Measurements from ENCODE around the gene ST7L. TPM values are rescaled to one million over a fixed set of nuclear protein-coding genes. Genes with fewer than 3 reads are reported as not detected.

Gene ST7L
- total RNA-seq, 1 experiment from 2014 or later: 17.5 TPM

DNA sequence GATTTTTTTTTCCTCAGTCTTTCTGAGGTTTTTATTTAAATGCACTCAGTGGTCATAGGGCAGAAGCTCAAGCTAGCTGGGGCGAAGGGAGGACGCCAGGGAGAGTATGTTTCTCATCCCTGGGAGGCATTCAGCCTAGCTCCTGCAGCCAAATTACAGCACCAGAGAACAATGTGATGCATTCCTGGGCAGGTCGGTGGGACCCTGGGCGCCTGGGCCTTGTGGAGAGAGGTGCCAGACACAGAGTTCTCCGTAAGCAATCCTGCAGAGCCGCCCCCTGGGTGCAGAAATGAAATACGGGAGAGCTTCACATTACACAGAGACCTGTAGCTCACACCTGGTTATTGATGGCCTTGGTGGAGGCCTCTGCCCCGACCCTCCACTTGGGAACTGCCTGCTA is 94.7 kb downstream of the ST7L start:
- ATAC-seq (no peak), DNase-seq (no peak)
- no peak overlapping the region for H3K4me2 ChIP-seq (ENCODE audit: low read length)
- no peak overlapping the region for H3K4me3 ChIP-seq (ENCODE audit: low read length)
- no TSS peak for BruUV-seq (replicated peaks)
- H3F3A ChIP-seq (ENCODE audit: low read length, unreplicated experiment): no peaks in the 10 kb centered on the region
- no peak overlapping the region for H3K9ac ChIP-seq (ENCODE audit: low read length)
- H3K36me3 ChIP-seq (ENCODE audit: low read depth, low read length): peaks cover 5% of the 10 kb centered on the region; the same call in 1 of the 2 replicates
- no peaks in the 10 kb centered on the region for H3K9me2 ChIP-seq (replicated peaks; ENCODE audit: low read length)
- intact Hi-C loops (cut with micrococcal nuclease): no loop called here
- TF ChIP-seq EZH2 (IDR thresholded peaks at IDR 0.05; ENCODE audit: low read length, unreplicated experiment) (no peak), EZH2phosphoT487 (IDR thresholded peaks at IDR 0.05; ENCODE audit: borderline replicate concordance, low read length) (no peak)
- TF ChIP-seq, protein P1, sequence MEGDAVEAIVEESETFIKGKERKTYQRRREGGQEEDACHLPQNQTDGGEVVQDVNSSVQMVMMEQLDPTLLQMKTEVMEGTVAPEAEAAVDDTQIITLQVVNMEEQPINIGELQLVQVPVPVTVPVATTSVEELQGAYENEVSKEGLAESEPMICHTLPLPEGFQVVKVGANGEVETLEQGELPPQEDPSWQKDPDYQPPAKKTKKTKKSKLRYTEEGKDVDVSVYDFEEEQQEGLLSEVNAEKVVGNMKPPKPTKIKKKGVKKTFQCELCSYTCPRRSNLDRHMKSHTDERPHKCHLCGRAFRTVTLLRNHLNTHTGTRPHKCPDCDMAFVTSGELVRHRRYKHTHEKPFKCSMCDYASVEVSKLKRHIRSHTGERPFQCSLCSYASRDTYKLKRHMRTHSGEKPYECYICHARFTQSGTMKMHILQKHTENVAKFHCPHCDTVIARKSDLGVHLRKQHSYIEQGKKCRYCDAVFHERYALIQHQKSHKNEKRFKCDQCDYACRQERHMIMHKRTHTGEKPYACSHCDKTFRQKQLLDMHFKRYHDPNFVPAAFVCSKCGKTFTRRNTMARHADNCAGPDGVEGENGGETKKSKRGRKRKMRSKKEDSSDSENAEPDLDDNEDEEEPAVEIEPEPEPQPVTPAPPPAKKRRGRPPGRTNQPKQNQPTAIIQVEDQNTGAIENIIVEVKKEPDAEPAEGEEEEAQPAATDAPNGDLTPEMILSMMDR (conservative IDR thresholded peaks at IDR 0.05; ENCODE audit: low read depth, low read length): no peak
- ChIA-PET CTCF (no interaction called here), POLR2A (ENCODE audit: unreplicated experiment) (no interaction called here)
- peaks cover 8% of the 10 kb centered on the region for H3K4me1 ChIP-seq (ENCODE audit: insufficient read depth, low read length)
- H3K27ac ChIP-seq (ENCODE audit: low read length): no peak overlapping the region
- H3K79me2 ChIP-seq (ENCODE audit: low read length): no peaks in the 10 kb centered on the region
- H3K9me3 ChIP-seq (ENCODE audit: low read length): no peaks in the 10 kb centered on the region
- no peaks in the 10 kb centered on the region for H4K20me1 ChIP-seq (ENCODE audit: low read length)
- no peaks in the 10 kb centered on the region for H3K27me3 ChIP-seq (ENCODE audit: low read length)
- no peak overlapping the region for H2AFZ ChIP-seq (ENCODE audit: low read length)

DNA sequence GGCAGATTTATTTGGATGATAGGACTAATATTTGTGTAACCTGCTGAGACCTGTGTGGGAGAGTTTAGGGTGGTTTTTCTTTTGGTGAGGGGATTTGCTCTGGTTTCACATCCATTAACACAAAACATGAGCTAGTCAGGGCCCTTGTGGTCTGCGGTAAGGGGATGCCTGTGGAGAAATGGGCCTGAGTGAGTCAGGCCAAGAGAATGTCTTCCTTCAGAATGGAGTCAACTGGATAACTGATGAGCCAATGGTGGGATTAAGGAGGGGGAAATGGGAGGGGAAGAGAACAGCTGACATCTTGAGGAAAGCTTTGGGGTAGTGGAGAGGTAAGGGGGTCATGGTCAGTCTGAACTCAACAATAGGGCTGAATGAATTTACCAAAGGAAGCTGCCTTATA is 96.3 kb downstream of the ST7L start:
- H2AFZ ChIP-seq (ENCODE audit: low read length): no peak overlapping the region
- no peaks in the 10 kb centered on the region for H3K9me2 ChIP-seq (replicated peaks; ENCODE audit: low read length)
- no peaks in the 10 kb centered on the region for H3F3A ChIP-seq (ENCODE audit: low read length, unreplicated experiment)
- H4K20me1 ChIP-seq (ENCODE audit: low read length): no peaks in the 10 kb centered on the region
- no peak overlapping the region for H3K27ac ChIP-seq (ENCODE audit: low read length)
- H3K36me3 ChIP-seq (ENCODE audit: low read depth, low read length): peaks cover 5% of the 10 kb centered on the region; the same call in 1 of the 2 replicates
- no peak overlapping the region for H3K4me2 ChIP-seq (ENCODE audit: low read length)
- POLR2A ChIA-PET (ENCODE audit: unreplicated experiment): no interaction called here
- H3K9me3 ChIP-seq (ENCODE audit: low read length): no peaks in the 10 kb centered on the region
- H3K9ac ChIP-seq (ENCODE audit: low read length): no peak overlapping the region
- ATAC-seq (no peak), DNase-seq (peak; percentile 42)
- no peaks in the 10 kb centered on the region for H3K79me2 ChIP-seq (ENCODE audit: low read length)
- TF ChIP-seq EZH2 (IDR thresholded peaks at IDR 0.05; ENCODE audit: low read length, unreplicated experiment): no peak
- BruUV-seq (replicated peaks): no TSS peak
- CTCF ChIA-PET: no interaction called here
- intact Hi-C loops (cut with micrococcal nuclease): no loop called here
- H3K4me3 ChIP-seq (ENCODE audit: low read length): no peak overlapping the region
- no peaks in the 10 kb centered on the region for H3K4me1 ChIP-seq (ENCODE audit: insufficient read depth, low read length)
- no peaks in the 10 kb centered on the region for H3K27me3 ChIP-seq (ENCODE audit: low read length)

DNA sequence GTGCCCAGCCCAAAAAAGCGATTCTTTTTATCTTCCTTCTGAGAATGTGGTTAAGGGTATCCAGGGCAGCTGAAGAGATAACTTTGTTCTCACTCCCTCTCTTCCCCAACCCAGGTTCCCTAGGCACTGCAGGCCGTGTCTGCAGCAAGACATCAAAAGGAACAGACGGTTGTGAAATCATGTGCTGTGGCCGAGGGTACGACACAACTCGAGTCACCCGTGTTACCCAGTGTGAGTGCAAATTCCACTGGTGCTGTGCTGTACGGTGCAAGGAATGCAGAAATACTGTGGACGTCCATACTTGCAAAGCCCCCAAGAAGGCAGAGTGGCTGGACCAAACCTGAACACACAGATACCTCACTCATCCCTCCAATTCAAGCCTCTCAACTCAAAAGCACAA is 98.8 kb downstream of the ST7L start:
- Histone ChIP-seq H3F3A (ENCODE audit: low read length, unreplicated experiment) (no peaks in the 10 kb centered on the region), H3K9ac (ENCODE audit: low read length) (no peak overlapping the region), H3K27ac (ENCODE audit: low read length) (no peak overlapping the region), H3K4me1 (ENCODE audit: insufficient read depth, low read length) (peaks cover 5% of the 10 kb centered on the region; the same call in 1 of the 2 replicates), H4K20me1 (ENCODE audit: low read length) (no peaks in the 10 kb centered on the region), H3K79me2 (ENCODE audit: low read length) (no peaks in the 10 kb centered on the region), H3K27me3 (ENCODE audit: low read length) (no peaks in the 10 kb centered on the region), H3K9me2 (replicated peaks; ENCODE audit: low read length) (no peaks in the 10 kb centered on the region), H3K4me3 (ENCODE audit: low read length) (no peak overlapping the region), H3K4me2 (ENCODE audit: low read length) (no peak overlapping the region), H2AFZ (ENCODE audit: low read length) (no peak overlapping the region), H3K36me3 (ENCODE audit: low read depth, low read length) (peaks cover 5% of the 10 kb centered on the region; the same call in 1 of the 2 replicates), H3K9me3 (ENCODE audit: low read length) (no peaks in the 10 kb centered on the region)
- TF ChIP-seq, protein P1 (conservative IDR thresholded peaks at IDR 0.05; ENCODE audit: low read depth, low read length): no peak
- TF ChIP-seq EZH2 (IDR thresholded peaks at IDR 0.05; ENCODE audit: low read length, unreplicated experiment) (no peak), EZH2phosphoT487 (IDR thresholded peaks at IDR 0.05; ENCODE audit: borderline replicate concordance, low read length) (no peak)
- no TSS peak for BruUV-seq (replicated peaks)
- DNase-seq (no peak), ATAC-seq (no peak)
- intact Hi-C loops (cut with micrococcal nuclease): no loop called here
- CTCF ChIA-PET: no interaction called here
- POLR2A ChIA-PET (ENCODE audit: unreplicated experiment): no interaction called here

Measured in PC-3 (cell line).